ENCODE measurements around the gene CA11. TPM values are rescaled to one million over a fixed set of nuclear protein-coding genes. Genes with fewer than 3 reads are reported as not detected.

CA11 gene
- total RNA-seq, 1 donor: 2.3 TPM

DNA sequence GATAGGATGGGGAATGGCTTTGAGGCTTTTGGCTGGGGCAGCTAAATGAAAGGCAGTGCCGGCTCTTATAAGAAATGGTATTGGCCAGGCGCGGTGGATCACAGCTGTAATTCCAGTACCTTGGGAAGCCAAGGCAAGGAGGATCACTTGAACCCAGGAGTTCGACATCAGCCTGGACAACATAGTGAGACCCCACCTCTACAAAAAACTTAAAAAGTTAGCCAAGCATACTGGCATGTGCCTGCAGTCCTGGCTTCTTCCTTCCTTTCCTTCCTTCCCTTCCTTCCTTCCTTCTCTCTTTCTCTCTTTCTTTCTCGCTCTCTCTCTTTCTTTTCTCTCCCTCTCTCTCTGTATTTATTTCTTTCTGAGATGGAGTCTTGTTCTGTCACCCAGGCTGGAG is 3.1 kb downstream of the CA11 start:
- TF ChIP-seq, protein P1, sequence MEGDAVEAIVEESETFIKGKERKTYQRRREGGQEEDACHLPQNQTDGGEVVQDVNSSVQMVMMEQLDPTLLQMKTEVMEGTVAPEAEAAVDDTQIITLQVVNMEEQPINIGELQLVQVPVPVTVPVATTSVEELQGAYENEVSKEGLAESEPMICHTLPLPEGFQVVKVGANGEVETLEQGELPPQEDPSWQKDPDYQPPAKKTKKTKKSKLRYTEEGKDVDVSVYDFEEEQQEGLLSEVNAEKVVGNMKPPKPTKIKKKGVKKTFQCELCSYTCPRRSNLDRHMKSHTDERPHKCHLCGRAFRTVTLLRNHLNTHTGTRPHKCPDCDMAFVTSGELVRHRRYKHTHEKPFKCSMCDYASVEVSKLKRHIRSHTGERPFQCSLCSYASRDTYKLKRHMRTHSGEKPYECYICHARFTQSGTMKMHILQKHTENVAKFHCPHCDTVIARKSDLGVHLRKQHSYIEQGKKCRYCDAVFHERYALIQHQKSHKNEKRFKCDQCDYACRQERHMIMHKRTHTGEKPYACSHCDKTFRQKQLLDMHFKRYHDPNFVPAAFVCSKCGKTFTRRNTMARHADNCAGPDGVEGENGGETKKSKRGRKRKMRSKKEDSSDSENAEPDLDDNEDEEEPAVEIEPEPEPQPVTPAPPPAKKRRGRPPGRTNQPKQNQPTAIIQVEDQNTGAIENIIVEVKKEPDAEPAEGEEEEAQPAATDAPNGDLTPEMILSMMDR (IDR thresholded peaks at IDR 0.05; ENCODE audit: insufficient read depth, low read length): no peak
- no peak for DNase-seq (ENCODE audit: low read depth)
- no peak overlapping the region for H3K4me3 ChIP-seq (ENCODE audit: low read depth, low read length)

DNA sequence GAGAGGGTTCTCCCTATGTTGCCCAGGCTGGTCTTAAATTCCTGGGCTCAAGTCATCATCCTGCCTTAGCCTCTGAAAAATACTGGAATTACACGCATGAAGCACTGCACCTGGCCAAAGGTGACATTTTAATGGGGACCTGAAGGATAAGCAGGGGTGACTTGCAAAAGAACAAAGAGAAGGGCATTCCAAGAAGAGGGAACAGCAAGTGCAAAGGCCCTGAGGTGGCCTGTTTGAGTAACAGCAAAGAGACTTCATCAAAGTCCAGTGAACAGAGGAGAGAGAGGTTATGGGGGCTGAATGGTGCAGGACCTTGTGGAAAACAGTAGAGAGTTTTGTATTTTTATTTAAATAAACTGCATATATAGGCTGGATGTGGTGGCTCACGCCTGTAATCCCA is 4.1 kb downstream of the CA11 start:
- no peak overlapping the region for H3K4me3 ChIP-seq (ENCODE audit: low read depth, low read length)
- TF ChIP-seq, protein P1 (IDR thresholded peaks at IDR 0.05; ENCODE audit: insufficient read depth, low read length): no peak
- no peak for DNase-seq (ENCODE audit: low read depth)

DNA sequence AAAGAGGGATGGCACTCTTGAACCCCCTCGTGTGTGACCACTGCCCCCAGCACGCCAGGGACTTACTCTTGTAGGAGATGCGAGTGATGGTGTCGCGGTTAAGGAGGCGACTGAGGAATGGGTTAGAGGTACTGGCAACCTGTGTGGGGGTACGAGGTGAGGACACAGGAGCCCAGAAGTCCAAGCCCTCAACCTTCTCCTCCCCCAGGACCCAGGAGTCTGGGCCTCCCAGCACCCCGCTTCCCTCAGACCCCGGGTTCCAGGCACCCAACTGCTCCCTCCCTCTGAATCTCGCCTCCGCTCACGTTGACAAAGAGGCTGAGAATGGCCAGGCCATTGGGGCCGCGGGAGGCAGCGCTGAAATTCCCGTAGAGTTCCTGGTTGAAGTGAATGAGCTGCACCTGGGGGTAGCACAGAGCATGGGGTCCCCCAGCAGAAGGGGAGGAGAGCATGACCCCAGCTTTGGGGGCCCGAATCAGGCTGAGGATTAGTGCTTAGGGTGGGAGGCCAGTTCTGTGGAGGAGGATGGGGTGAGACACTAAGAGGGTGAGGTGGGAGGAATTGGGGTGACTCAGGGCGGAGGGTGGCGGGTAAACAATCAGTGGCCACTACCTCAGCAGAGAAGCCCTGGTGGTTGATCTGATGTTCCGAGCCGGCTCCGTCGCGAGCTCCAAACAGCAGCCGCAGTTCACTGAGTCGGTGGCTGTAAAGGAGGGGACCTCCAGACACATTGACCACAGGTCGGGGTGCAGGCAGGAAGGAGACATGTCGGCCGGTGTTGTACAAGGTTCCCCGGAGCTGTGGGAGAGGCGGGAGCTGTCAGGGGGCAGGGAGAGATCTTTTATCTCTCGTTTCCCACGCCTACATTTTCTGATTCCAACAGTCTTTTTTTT is 6.3 kb downstream of the CA11 start:
- DNase-seq (ENCODE audit: low read depth): no peak
- TF ChIP-seq, protein P1 (IDR thresholded peaks at IDR 0.05; ENCODE audit: insufficient read depth, low read length): no peak
- no peak overlapping the region for H3K4me3 ChIP-seq (ENCODE audit: low read depth, low read length)

DNA sequence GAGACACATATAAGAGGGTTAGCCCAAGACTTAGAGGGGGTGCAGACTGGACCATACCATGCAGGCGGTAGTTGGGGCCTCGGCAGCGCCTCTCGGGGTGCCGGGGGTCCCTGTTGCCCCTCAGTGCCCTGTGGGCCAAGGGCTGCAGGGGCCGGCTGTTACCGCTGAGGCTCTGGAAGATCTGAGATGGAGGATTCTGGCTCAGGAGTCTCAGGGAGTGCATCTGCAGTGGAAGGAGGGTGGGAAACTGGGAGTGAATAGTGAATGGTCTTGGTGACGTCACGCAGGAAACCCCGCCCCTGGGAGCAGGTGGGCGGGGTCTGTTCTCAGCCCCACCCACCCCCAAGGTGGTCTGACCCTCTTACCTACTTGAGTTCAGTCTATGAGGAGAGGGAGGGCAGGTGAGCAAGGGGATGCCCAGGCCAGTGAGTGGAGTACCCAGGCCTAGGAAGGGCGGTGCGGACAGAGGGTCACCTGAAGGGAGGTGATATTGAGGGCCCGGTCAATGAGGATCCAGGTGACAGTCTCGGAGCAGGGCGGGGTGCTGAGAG is 7.1 kb downstream of the CA11 start:
- no peak overlapping the region for H3K4me3 ChIP-seq (ENCODE audit: low read depth, low read length)
- TF ChIP-seq, protein P1 (IDR thresholded peaks at IDR 0.05; ENCODE audit: insufficient read depth, low read length): no peak
- no peak for DNase-seq (ENCODE audit: low read depth)

DNA sequence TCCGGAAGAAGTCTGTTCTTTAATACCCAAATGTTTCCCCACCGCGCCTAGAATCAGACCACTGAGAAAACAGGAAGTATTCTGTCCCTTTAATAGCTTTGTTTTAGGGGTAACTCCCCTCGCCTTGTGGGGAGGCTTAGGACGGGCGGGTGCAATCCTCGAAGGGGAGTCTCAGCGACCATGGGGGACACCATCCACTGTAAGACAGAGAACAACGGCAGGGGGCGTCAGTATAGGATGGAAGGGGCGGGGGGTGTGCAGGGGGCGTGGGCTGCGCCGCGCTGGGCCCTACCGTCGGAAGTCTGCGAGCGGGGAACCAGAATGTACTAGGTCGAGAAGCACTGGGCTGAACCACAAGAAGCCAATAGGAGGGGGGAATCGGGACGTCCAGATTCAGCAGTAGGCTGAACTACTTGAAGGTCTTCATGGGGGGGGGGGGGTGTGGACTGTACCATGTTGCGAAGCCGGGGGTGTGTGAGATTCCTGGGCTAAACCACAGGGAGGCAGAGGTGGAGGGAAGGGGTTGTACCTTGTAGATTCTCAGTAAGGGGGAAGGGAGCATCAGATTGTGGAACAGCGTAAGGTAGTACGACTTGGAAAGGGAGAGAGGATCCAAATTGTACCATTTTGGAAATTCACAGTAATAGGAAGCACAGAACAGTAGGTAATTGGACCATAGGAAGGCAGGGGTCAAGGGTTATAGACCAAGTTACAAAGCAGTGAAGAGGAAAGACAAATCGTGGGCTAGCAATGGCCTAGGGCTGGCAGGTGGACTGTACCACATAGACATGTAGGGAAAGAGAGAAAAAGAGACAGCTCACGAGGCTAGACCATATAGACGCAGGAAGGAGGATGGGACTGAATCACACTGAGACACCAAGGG is 7.8 kb downstream of the CA11 start:
- TF ChIP-seq, protein P1 (IDR thresholded peaks at IDR 0.05; ENCODE audit: insufficient read depth, low read length): no peak
- peak overlapping the region; percentile 75 for H3K4me3 ChIP-seq (ENCODE audit: low read depth, low read length)
- peak; percentile 98 for DNase-seq (ENCODE audit: low read depth)

DNA sequence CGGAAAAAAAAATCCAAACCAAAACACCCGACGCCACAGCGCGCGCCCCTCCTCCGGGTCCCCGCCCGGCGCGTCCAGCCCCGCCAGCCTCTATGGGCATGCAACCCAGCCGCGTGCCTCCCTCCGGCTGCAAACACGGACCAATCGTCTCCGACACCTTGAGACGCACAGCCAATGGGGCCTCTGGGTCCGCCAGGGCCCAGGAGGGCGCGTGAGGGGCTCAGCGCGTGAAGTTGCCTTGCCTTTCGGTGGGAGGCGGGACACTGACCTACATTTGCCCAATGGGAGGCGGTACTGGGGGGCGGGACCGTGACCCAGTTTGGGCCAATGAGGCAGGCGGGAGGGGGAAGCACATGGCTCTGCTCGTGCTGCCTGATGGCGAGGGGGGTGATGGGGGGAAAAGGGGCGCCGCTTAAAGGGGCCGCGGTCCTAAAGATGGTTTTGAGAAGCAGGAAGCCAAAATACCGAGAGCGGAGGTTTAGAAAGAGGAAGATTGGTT is 8.5 kb downstream of the CA11 start:
- peak overlapping the region; percentile 75 for H3K4me3 ChIP-seq (ENCODE audit: low read depth, low read length)
- TF ChIP-seq, protein P1 (IDR thresholded peaks at IDR 0.05; ENCODE audit: insufficient read depth, low read length): no peak
- peak; percentile 99 for DNase-seq (ENCODE audit: low read depth)

All from fibroblast of the aortic adventitia (primary cell).